Measurements from ENCODE around the gene CALR3.

GRCh38 chr19:16514383-16515019 lies 18.5 kb upstream of the CALR3 start:
- TF ChIP-seq CTCF (IDR thresholded peaks at IDR 0.05) (no peak), POLR2AphosphoS5 (IDR thresholded peaks at IDR 0.05) (no peak), POLR2A (IDR thresholded peaks at IDR 0.05) (no peak)

Measured in transverse colon (tissue), 4 donors.